GM21529 (cell line): ENCODE measurements around the gene CCDC160.
"Not testable (repeated sequence)": the region's sequence is repeated elsewhere in the genome, so short reads cannot be mapped to it uniquely, and the experiment has no call there.

Experiments used
- ATAC-seq: cut with Tn5 transposase; IDR thresholded peaks from one replicate; pipeline ENCODE4 v1.9.1; 2021; ENCODE audit not compliant: unreplicated experiment

Gene CCDC160

GRCh38 chrX:134236626-134237614 lies at the start of gene CCDC160:
Gene CCDC160, plus strand, starts transcription at chrX:134237182. Its CDS starts 7,619 bp downstream, at chrX:134244801.
- ATAC-seq, result no peak

DNA sequence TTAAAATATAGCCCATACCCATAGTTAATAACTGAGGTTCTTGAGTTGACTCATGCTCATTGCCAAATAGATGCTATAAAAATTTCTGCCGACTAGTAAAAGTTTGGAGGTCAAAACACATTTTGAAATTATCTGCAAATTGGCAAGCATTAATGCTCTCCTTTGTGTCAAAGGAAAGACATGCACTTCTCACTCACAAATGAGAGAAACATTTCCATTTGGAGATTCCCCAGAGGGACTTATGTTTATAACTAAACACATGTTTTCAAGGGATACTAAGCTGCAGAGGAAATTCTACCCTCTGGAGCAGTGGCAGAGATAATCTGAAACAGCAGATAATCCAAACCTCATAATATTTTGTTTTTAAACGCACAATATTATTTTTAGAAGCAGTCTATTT lies 45.7 kb upstream of the CCDC160 start:
- ATAC-seq, result no peak

DNA sequence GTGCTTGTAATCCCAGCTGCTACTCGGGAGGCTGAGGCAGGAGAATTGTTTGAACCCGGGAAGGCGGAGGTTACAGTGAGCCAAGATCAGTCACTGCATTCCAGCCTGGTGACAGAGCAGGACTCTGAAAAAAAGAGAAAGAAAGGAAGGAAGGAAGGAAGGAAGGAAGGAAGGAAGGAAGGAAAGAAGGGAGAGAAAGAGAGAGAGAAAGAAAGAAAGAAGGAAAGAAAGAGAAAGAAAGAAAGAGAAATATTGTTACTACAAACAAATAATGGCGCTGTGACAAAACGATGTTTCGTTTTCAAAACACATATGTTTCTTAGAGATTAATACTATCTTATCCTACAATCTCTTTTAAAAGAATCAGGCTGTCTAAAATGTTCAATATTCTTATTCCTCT lies 42.1 kb upstream of the CCDC160 start:
- ATAC-seq, result no peak

DNA sequence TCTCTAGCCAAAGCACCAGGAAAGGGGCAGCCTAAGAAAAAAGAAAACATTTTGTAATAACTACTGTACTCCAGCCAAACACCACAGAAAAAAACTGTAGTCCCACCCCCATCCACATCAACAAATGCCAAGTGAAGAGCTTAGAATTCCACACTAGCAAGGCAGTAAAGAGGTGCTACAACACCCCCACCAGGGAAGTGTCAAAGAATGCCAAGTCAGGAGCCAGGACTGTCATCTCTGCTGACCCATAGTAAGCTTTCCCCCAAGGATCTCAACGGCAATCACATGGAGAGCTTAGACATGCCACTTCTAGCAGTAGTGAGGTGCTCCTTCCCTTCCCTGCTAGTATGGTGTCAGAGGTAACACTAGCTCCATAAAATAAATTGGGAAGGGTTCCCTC lies 34.4 kb upstream of the CCDC160 start:
- ATAC-seq, result no peak

GRCh38 chrX:134206221-134206620 lies 30.8 kb upstream of the CCDC160 start:
- ATAC-seq, result no peak

DNA sequence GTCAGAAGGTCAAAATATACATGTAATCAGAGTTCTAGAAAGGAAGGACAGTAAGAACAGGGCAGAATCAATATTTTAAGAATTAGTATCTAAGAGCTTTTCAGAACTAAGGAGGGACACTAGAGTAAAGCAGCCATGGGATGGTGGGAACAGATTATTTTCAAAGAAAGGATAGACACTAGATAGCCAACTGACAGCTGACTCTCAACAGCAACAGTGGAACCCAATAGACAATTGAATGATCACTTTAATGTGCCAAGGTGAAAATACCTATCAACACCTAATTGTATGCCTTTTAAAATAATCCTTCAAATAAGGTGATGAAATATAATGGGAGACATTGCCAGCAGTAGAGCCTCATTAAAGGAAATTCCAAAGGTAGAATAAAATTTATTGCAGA lies 26.5 kb upstream of the CCDC160 start:
- ATAC-seq, result no peak

DNA sequence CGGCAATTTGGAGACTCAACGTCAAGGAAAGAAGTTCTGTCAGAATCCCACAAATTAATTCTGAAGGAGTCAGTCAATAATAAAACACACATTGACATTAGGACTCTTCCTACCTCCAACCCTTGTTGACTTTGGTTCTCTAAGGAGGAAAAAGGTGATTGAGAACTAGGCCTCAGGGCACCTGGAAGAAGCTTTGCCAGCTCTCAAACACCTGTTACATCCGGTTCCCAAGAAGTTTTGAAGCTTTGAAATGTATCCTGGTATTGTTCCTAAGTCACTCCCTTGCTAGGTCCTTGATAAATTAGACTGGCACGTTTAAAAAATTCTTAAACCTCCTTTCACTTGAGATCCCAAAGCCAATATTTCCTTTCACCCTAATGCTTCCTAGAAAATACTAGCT lies 1.7 kb upstream of the CCDC160 start:
- ATAC-seq, result no peak

DNA sequence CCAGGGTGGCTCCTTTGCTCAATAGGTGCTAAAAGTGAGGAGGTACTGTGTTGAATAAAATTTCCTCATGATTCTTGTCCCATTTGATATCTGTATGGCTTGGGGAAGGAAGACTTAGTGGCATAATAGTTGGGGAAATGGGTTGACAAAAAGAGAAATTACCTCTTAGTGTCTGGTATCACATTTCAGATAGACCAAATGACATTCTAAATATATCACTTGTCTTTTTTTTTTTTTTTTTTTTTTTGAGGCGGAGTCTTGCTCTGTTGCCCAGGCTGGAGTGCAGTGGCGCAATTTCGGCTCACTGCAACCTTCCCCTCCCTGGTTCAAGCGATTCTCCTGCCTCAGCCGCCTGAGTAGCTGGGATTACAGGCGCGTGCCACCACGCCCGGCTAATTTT lies 1.2 kb downstream of the CCDC160 start:
- ATAC-seq, result not testable (repeated sequence)

GRCh38 chrX:134239016-134239415 lies 2.0 kb downstream of the CCDC160 start:
- ATAC-seq, result no peak

- ATAC-seq, result no peak
Measured at GRCh38 chrX:134240209-134240608, 3.2 kb downstream of the CCDC160 start.

DNA sequence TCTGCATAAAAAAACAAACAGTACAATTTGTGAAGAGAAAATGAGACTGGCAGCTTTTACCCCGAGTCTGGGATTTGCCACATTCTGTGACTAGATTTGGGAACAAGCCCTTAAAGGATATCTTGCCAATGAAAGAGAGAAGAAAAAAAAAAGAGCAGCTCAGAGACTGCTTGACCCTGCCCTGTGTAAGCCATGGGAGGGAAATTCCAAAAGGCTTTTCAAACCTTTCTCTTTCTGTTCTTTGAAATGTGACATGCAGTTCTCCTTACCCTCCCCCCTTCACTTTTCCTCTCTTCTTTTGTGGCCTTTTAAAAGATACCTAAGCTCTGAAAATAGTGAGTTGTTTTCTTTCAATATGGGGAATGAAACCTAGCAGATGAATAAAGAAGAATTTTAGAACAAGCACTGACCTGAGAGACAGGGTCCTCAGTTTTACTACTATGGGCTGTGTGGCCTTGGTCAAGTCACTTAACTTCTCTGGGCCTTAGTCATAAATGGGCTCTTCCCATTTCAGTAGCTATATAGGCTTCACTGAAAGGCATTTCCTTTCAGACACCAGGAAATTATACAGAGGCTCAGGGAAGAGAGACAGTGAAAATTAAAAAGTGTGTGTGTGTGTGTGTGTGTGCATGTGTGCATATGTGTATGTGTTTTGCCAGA lies 5.1 kb downstream of the CCDC160 start:
- ATAC-seq, result no peak

DNA sequence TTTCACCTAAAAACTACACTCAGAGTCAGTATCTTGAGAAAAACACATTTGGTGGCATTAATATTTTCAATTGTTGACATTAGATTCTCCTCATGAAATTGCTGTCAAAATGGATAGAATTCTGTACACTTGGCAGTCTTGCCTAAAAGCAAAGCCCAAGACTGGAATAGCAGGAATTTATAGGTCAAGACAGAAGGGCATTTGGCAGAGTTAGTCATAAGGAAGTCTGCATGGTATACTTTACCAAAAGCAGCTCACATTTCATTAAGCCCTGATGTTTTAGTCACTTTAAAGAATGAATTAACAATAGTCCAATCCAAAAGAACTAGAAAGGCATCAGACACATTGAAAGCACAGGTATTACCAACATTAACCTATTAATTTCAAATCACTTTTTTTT lies 7.1 kb downstream of the CCDC160 start:
- ATAC-seq, result no peak

- ATAC-seq, result no peak
Measured at GRCh38 chrX:134246282-134246681, 9.3 kb downstream of the CCDC160 start.

DNA sequence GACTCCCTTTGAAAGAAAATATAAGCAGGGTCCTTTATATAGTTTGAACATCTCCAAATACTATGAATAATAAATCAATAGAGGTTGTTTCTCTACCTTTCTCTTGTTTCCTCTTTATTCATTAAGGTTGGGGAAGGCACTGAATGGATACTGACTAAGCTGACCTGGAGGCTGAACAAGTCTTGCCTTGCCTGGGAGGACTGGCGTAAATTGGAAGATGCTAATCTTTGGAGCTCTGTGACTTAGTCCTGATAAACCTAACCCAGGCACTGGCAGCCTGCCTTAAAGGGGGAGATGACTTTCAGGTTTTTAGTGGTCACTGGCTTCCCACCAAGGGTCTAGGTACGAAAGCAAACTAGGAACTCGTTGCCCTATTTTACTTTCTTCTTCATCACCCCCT lies 10.5 kb downstream of the CCDC160 start:
- no peak for ATAC-seq

- no peak for ATAC-seq
Measured at GRCh38 chrX:134249241-134249640, 12.3 kb downstream of the CCDC160 start.

GRCh38 chrX:134251241-134251640 lies 14.3 kb downstream of the CCDC160 start:
- ATAC-seq, result no peak

DNA sequence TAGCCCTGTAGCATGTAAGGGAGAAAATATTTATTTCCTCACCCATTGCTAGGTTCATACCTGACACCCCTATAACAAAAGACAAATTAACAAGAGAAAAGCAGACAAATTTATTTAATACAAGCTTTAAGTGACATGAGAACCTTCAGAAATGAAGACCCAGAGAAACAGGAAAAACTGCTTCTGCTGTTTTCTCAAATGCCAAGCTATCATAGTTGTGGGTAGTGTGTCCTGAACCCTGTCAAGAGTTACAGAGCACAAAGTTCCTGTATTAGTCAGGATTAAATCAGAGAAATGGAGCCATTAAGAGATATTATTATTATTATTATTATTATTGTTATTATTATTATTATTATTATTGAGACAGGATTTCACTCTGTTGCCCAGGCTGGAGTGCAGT lies 17.5 kb downstream of the CCDC160 start:
- ATAC-seq, result no peak

- no peak for ATAC-seq
Measured at GRCh38 chrX:134255555-134255954, 18.6 kb downstream of the CCDC160 start.

DNA sequence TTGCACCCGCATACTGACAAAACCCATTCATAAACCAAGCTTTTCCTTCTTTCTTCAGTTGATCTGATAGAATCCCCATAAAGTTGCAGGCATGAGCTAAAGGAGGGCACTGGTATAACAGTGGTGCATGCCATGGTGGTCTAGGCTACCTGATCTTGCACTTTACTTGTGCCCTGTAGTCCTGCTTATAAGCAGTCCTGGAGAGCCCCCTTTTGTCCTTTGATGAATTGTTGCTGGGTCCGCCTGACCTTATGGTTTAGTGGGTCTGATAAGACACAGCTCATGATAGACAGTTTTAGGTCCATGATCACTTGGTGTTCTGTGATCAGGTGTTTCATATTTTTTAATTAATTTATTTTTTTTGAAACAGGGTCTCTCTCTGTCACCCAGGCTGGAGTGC lies 19.7 kb downstream of the CCDC160 start:
- ATAC-seq, result no peak

GRCh38 chrX:134258202-134258601 lies 21.2 kb downstream of the CCDC160 start:
- no peak for ATAC-seq

DNA sequence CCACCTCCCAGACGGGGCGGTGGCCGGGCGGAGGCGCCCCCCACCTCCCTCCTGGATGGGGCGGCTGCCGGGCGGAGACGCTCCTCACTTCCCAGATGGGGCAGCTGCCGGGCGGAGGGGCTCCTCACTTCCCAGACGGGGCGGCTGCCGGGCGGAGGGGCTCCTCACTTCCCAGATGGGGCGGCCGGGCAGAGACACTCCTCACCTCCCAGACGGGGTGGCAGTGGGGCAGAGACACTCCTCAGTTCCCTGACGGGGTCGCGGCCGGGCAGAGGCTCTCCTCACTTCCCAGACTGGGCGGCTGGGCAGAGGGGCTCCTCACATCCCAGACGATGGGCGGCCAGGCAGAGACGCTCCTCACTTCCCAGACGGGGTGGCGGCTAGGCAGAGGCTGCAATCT lies 49.0 kb downstream of the CCDC160 start:
- not testable (repeated sequence) for ATAC-seq

GRCh38 chrX:134287346-134287745 lies 50.4 kb downstream of the CCDC160 start:
- no peak for ATAC-seq
